BE2C (cell line): Measurements from ENCODE around the gene PYGB.

Experiments
- DNase-seq: peaks from one replicate; pipeline ENCODE4 v3.0.0-alpha.2; 2020
- H3K27me3 ChIP-seq: fragments of 250-450 bp; sonication (Bioruptor Pico); 2 replicates; pipeline ENCODE4 v1.5.1; 2020; ENCODE audit warnings: mild to moderate bottlenecking
- H3K36me3 ChIP-seq: fragments of 250-450 bp; sonication (Bioruptor Pico); 2 replicates; pipeline ENCODE4 v1.5.1; 2020; ENCODE audit warnings: mild to moderate bottlenecking
- H3K4me1 ChIP-seq: fragments of 250-450 bp; sonication (Bioruptor Pico); 2 replicates; pipeline ENCODE4 v1.5.1; 2020
- H3K4me3 ChIP-seq: 2 replicates; pipeline ENCODE4 v1.5.1; 2011; ENCODE audit warnings: low read depth, low read length
- H3K9me3 ChIP-seq: fragments of 250-450 bp; sonication (Bioruptor Pico); 2 replicates; pipeline ENCODE4 v1.5.1; 2020
- CTCF ChIP-seq: IDR thresholded peaks from 2 replicates; pipeline ENCODE4 v1.5.1; 2012; ENCODE audit warnings: mild to moderate bottlenecking, low read depth, low read length

PYGB gene

GRCh38 chr20:25313593-25313992, 65.7 kb downstream of the PYGB start:
- no peak for DNase-seq
- H3K4me1 ChIP-seq, result peaks cover 19% of the 10 kb centered on the region

GRCh38 chr20:25314497-25315417, 66.9 kb downstream of the PYGB start:
- Histone ChIP-seq H3K36me3 (peaks cover 7% of the 10 kb centered on the region), H3K27me3 (no peaks in the 10 kb centered on the region), H3K9me3 (no peaks in the 10 kb centered on the region), H3K4me1 (peaks cover 16% of the 10 kb centered on the region), H3K4me3 (no peak overlapping the region)
- TF ChIP-seq CTCF, result peak; percentile 30
- DNase-seq, result no peak

More at GRCh38 chr20:25313593-25313992, 65.7 kb downstream of the PYGB start:
- Histone ChIP-seq H3K9me3 (no peaks in the 10 kb centered on the region), H3K36me3 (peaks cover 7% of the 10 kb centered on the region), H3K27me3 (no peaks in the 10 kb centered on the region), H3K4me3 (no peak overlapping the region)
- no peak for TF ChIP-seq CTCF

- DNase-seq, result no peak
- H3K4me3 ChIP-seq, result no peak overlapping the region
- no peaks in the 10 kb centered on the region for H3K9me3 ChIP-seq
- peaks cover 9% of the 10 kb centered on the region for H3K36me3 ChIP-seq
- TF ChIP-seq CTCF, result no peak; the same call in 1 of the 2 replicates
- H3K27me3 ChIP-seq, result no peaks in the 10 kb centered on the region
- peaks cover 12% of the 10 kb centered on the region for H3K4me1 ChIP-seq
These were observed 67.7 kb downstream of the PYGB start for GRCh38 chr20:25315418-25316210.

GRCh38 chr20:25316506-25317190, 68.8 kb downstream of the PYGB start:
- Histone ChIP-seq H3K4me3 (no peak overlapping the region), H3K27me3 (no peaks in the 10 kb centered on the region), H3K36me3 (peaks cover 18% of the 10 kb centered on the region), H3K4me1 (peaks cover 3% of the 10 kb centered on the region), H3K9me3 (no peaks in the 10 kb centered on the region)
- TF ChIP-seq CTCF, result no peak
- no peak for DNase-seq

GRCh38 chr20:25317351-25318075, 69.6 kb downstream of the PYGB start:
- DNase-seq, result no peak
- no peak overlapping the region for H3K4me3 ChIP-seq
- TF ChIP-seq CTCF, result no peak
- no peaks in the 10 kb centered on the region for H3K27me3 ChIP-seq
- peaks cover 23% of the 10 kb centered on the region for H3K36me3 ChIP-seq
- peaks cover 3% of the 10 kb centered on the region; the same call in 1 of the 2 replicates for H3K4me1 ChIP-seq
- H3K9me3 ChIP-seq, result no peaks in the 10 kb centered on the region
